NCI-H526 treated with DMSO at 0.1 percent for 48 hours (cell line): ENCODE measurements around the gene ZNF628.
"Not testable (repeated sequence)": the region's sequence is repeated elsewhere in the genome, so short reads cannot be mapped to it uniquely, and the experiment has no call there.

Source experiments
- DNase-seq: peaks from one replicate; lab custom pipeline; 2025; lab: John Stamatoyannopoulos, UW

ZNF628 gene

DNA sequence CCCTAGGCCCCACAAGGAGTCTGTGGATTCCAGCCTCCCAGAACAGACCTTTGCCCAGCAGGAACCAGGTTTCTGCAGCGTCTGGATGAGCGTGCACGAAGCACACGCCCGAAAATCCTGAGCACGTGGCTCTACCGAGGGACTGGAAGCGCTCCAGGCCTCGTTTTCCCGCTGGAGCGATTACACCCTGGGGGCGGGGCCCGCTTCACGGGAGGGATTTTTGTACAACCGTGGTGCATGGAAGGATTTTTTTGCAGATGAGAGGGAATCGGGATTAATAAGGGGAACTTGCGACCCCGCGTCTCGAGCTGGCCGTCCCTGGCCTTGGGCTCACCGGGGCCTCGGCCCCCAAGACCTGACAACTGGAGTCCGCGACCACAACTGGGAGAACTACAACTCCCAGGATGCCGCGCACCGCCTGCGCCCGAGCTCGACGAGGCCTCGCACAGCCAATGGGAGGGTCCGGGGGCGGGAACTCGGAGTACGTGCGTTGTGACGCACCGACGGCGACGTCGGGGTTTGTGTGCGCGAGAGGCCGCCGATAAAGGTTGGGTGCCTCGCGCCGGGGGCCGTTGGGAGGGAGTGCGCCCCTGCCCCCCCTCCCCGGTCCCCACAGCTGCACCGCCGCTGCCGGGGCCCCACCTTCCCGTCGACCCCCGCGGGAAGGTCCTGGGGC lies at the start of gene ZNF628:
ZNF628 (plus strand) TSS at position 518 of the 676 bp plus-strand sequence. CDS start 3,294 bp downstream, outside the sequence.
- peak; percentile 93 for DNase-seq

DNA sequence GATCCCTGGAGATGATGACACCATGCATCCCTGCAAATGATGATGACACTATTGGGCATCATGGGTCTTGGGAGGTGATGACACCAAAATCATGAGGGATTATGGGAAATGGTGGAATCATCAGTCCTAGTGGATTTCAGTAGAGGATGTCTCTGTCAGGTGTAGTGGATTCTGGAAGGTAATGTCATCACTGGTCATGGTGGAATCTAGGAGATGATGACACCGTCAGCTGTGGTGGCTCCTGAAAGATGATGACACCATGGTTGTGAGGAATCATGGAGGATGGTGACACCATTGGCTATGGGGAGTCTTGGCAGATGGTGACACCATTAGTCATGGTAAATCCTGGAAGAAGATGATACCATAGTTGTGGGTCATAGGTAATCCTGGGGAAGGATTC lies 45.2 kb upstream of the ZNF628 start:
- DNase-seq = no peak

DNA sequence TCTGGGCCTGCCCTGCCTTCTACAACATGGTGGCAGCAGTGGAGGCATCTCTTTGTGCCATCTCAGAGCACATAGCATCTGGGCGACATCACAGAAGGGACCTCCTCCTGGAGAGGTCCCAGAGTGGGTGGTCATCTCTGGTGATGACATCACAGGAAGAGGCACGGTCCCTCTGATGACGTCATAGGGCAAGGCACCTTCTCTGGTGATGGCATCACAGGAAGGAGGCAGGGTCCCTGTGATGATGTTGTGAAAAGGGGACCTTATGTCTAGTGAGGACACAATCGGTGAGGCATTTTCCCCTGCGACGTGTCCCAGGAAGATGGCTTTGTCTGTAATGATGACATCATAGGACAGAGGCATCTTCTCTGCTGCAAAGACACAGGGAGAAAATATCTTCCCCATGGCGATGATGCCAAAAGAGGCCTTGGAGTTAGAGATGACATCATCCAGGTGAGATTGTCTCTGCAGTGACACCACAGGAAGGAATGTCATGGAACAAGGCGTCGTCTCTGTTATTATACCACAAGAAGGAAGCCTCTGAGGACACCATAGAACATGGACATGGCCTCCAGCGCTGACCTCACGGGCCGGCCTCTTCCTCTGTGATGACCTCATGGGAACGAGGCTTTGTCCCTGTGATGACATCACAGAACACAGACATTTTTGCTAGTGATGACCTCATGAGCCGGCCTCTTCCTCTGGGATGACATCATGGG lies 44.0 kb upstream of the ZNF628 start:
- DNase-seq = no peak

DNA sequence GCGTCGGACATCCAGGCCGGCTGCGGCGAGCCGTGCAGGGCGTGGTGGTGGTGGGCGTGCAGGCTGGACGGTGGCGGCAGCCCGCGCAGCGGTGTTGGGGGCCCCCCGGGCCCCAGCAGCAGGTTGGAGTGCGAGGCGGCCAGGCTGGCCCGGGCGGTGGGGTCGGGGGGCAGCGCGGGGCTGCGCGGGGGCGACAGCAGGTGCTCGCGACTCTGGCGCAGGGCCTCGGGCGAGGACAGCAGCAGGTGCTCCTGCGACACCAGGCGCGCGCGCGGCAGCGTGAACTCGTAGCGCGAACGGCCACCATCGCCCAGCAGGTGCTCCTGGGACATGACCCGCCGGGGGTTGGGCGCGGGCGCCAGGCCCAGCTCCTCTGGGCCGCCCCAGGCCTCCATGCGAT lies 43.1 kb upstream of the ZNF628 start:
- DNase-seq = no peak

DNA sequence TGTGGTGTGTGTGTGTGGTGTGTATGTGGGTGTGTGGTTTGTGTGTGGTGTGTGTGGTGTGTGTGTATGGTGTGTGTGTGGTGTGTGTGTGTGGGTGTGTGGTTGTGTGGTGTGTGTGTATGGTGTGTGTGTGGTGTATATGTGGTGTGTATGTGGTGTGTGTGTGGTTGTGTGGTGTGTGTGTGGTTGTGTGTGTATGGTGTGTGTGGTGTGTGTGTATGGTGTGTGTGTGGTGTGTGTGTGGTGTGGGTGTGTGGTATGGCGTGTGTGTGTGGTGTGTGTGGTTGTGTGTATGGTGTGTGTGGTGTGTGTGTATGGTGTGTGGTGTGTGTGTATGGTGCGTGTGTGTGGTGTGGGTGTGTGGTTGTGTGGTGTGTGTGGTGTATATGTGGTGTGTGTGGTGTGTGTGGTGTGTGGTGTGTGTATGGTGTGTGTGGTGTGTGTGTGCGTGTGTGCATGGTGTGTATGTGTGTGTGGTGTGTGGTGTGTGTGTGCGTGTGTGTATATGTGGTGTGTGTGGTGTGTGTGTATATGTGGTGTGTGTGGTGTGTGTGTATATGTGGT lies 42.0 kb upstream of the ZNF628 start:
- DNase-seq = no peak

DNA sequence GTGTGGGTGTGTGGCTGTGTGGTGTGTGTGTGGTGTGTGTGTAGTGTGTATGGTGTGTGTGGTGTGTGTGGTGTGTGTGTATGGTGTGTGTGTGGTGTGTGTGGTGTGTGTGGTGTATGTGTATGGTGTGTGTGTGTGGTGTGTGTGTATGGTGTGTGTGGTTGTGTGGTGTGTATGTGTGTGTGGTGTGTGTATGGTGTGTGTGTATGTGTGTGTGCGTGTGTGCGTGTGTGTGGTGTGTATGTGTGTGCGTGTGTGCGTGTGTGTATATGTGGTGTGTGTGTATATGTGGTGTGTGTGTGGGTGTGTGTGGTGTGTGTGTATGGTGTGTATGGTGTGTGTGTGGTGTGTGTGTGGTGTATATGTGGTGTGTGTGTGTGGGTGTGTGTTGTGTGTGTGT lies 41.4 kb upstream of the ZNF628 start:
- DNase-seq = no peak

DNA sequence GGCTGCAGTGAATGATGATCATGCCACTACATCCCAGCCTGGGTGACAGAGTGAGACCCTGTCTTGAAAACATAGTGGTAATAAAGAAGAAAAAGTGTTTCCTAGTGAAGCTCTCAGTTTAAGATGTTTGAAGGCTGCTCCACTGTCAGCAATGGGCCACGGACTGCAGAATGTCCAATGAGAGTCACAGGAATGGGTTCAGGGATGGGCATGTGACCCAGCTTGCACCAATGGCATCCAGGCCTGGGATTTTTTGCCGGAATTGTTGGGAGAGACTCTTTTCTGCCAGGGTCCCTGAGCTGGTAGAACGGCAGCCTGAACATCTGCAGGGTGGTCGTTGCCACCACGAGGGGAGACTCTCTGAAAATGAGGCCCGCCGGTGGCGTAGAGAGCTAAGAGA lies 39.6 kb upstream of the ZNF628 start:
- DNase-seq = no peak

DNA sequence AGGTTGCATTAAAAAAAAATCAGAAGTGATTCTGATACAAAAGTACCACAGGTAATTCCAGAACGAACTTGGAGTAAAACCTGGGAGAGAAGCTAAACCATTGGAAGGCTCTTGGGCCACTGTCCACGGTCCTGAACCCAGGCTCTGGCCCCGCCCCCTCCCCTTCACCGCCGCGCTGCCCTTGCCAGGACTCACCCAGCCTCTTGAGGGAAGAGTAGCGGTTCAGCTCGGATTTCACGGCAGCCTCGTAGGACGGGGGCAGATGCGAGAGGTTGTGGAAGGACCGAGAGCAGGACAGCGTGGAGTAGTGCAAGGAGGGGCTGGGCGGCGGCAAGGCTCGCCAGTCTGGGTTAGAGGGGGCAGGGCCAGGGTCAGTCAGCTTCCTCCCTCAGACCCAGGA lies 39.0 kb upstream of the ZNF628 start:
- DNase-seq = no peak

DNA sequence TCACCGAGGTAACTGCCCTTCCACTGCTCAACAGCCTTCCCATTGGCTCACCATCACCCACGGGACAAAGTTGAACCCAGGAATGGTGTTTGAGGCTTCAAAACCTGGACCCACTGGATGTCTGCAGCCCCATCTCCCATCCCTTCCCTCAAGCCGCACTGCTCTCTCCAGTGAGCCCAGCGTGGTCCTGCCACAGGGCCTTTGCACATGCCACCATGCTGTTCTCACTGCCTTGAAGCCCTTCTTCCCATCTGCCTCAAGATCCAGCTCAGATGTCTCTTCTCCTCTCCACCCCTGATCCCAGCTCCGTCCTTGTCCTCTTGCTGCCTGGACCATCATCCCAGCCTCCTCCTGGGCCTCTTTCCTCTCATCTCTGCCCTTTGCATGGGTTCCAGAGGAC lies 37.4 kb upstream of the ZNF628 start:
- DNase-seq = no peak

DNA sequence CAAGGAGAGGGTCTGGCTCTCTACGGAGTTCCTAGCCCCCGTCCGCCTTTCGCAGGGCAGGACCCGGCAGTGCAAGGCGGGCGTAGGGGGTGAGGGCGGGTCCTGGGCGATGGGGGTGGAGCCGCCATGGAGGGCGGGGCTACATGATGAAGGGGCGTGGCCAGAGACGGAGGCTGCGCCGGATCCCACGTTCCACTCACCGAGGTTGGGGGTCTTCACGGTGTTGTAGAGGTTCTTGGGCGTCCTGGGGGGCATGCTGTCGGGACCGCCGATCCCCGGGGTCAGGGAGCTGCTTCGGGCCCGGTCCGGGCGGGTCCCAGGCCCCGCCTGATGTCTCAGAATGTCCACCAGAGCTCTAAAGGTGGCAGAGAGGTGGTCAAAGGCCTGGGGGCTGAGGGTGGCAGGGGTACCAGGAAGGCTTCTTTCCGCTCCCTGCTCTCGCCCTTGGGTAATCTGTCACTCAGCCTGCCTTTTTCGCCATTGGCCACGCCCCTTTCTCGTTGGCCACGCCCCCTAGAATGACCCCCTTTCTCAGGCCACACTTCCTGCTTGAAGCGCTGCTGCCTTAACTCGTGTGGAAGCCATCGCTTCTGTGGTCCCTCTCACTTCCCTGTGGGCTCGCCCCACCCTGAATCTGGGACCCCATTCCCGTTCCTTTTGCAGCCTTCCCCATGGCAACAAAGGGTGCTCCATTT lies 35.9 kb upstream of the ZNF628 start:
- no peak for DNase-seq

DNA sequence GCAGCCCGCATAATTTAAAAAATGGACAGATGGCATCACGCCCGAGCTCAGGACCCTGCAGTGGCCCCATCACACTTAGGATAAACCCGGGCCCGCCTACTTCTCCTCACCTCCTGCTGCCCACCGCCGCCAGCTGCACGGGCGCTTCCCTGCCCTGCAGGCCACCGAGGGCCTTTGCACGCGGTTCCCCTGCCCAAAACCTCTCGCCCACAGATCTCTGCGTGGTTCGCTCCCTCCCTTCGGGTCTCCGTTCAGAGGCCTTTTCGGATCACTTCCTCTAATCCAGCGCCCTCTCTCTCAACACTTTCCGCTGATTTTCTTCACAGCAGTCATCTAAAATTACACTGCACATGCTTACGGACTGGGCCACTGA lies 35.1 kb upstream of the ZNF628 start:
- DNase-seq = no peak

DNA sequence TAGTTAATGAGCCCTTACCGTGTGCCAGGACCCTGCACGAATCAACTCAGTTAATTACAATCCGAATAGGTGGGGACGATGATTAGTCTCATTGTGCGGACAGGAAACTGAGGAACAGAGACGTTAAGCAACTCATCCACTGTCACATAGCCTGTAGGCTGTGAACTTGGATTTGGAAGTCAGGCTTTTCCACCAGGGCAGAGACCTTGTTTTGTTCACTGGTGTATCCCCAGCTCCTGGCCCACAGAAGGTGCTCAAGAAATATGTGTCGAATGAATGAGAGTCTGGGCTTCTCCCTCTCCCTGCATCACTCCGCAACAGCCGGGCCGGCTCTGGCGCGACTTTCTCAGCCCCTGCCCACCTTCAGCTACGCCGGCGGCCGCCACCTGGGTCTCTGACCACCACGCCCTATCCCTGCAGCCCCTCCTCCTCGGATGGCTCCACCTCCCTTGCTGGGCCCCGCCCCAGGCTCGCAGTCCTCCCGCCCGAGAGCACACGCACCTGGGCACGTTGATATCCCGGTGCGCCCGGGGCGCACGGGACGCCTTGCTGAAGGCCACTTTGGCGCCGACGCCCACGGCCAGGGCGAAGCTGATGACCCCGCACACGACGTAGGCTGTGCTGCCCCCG lies 34.6 kb upstream of the ZNF628 start:
- DNase-seq = peak; percentile 65

DNA sequence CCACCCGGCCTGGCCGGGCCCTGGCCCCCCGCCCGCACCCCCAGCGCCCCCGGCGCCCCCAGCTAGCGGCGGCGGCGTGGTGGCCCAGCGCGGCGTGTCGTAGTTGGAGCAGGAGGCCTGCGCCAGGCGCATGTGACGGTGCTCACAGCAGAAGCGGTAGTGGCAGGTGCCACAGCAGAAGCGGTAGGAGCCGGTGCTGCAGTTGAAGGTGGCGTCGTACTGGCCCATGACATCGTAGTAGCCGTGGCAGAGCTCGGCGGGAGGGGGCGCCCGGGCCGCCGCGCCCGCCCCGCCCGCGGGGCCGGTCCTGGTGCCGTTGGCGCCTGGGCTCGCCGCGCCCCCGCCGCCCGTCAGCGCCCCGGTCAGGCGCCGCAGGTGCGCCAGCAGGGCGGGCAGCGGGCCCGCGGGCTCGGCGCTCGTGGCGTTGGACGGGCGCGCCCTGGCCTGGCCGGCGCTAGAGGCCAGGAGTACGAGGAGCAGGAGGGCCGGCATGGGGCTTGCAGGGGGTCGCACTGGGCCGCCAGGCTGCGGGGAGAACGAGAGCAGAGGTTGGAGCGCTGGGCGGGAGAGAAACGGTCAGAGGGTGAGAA lies 34.0 kb upstream of the ZNF628 start:
- peak; percentile 51 for DNase-seq

DNA sequence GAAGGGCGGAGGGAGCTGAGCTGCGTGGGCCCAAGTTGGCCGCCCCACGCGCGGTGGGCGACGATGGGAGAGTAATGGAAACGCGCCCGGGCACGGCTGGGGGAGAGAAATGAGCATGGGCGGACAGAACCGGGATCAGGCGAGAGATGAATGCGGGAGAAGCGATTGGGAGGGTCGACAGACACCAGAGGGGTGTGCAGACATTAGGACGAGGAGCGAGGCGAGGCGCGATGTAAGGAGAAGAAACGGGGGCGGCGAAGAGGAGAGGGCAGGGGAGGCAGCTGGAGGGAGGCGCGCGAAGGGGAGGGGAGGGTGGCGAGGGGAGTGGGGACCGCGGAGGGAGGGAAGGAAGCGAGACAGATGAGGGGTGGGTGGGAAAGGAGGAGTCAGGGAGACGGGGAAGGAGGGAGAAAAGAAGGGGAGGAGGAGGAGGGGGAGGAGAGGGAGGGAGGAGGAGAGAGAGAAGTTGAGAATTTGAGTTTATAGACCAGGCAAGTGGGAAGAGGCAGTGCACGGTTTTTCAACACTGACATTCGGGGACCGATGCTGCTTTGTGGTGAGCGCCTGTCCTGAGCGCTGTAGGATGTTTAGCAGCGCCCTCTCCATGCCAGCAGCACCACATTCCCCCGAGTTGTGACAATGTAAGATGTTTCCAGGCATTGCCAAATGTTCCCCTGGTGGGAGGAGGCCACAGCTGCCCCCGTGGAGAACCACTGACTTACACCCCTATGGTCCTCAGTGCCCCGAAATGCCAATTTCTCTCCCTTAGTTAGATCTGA lies 33.2 kb upstream of the ZNF628 start, which contains the start of gene SHISA7:
SHISA7 (minus strand) TSS at position 256 of the 779 bp plus-strand sequence. CDS start 437 bp downstream, outside the sequence.
- DNase-seq = no peak

DNA sequence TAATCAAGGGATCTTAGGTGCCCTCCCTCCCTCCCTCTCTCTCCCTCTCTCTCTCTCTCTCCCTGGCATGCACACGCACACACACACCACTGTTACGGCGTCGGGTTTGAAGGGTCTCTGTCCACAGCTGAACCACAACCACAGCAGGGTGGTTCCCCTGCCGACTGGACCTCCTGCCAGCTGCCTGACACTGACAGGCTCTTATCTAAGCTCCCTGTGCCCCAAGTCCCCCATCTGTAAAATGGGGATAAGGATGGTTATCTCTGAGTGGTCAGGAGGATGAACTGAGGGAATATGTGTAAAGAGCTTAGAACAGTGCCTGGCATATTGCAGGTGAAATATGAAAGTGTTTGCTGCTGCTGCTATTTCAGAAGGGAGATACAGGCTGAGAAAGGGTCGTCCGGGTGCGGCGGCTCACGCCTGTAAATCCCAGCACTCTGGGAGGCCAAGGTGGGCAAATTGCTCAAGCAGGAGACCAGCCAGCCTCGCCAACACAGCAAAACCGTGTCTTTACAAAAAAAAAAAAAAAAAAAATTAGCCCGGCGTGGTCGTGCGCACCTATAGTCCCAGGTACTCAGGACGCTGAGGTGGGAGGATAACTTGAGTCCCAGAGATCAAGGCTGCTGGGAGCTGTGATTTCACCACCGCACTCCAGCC lies 32.5 kb upstream of the ZNF628 start:
- DNase-seq = no peak

DNA sequence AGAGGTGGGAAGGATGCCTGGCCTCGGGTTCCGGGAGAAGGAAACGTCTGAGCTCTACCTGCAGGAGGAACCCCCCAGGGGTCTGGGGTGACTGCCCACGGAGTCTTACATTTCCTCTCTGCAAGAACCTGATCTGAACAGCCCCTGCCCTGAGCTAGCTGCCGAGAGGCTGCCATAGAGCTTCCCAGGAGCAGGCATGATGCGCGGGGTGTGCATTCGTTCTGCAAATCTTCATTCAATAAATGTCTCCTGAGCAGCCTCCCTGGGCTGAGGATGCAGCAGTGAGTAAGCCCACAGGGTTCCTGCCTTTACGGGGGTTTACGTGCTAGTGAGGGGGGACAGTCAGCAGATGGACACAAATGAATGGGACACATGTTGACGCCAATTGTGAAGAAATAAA lies 31.8 kb upstream of the ZNF628 start:
- no peak for DNase-seq

DNA sequence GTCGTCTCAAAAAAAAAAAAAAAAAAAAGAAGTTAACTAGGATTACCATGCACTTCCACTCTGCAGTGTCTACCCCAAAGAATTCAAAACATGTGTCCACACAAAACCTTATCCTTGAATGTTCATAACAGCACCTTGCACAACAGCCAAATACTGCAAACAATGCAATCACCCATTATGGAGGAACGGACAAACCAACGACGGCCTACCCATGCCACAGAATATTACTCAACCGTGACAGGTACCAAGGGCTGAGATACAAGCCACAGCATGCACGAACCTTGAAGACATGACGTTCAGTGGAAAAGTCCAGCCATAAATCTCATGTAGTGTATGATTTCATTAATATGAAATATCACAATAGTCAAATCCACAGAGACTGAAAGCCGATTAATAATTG lies 30.4 kb upstream of the ZNF628 start:
- peak; percentile 35 for DNase-seq

DNA sequence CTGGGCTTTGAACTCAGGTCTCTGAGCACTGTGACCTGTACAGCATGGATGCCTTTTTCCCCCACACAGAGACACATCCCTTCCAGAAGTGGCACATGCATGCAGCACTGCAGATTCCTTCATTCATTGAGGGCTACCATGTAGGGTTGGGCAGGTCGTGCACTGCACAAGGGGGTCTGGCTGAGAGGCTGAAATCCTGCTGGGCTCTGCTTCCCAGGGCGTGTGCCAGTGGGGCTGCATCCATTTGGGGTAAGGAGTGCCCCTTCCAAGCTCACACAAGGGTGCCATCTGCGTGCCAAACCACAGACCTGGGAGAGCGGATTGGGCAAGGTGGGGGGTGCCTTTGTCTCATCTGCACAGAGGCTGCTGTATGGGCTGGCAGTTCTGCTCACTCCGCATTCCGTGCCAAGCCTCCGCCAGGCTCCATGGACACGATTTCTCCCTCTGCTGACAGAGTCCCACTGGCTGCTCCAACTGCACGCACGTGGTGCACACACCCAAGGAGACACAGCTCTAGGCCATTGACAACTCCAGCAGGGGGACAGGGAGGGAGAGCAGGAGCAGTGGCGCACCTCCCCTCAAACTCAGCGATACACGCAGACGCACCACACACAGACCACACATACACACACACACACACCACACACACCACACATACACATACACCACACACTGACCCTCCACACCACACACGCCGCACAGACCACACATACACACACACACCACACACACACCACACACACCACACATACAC lies 28.8 kb upstream of the ZNF628 start:
- peak; percentile 57 for DNase-seq

DNA sequence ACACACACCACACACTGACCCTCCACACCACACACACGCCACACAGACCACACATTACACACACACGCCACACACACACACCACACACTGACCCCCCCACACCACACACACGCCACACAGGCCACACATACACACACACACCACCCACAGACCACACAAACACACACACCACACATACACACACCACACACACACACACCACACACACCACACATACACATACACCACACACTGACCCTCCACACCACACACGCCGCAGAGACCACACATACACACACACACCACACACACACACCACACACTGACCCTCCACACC lies 28.3 kb upstream of the ZNF628 start:
- DNase-seq = not testable (repeated sequence)

DNA sequence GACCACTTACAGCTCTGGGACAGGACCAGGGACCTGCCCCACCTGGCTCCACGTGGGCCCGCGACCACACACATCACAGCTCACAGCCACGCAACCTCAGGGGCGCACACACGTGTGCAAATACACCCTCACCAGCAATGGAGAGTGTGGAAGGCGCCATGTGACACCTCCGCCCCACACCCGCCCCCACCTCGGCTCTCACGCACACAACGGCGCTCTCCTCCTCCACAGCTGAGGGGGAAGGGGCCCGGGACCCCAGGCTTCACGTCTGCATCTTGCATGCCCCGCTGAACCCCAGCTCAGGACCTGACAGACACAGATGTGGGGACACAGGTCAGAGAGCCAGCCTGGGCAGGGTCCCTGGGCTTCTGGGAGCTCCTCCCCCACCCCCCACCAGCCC lies 26.9 kb upstream of the ZNF628 start:
- no peak for DNase-seq
